Measurements from ENCODE around the gene TSPAN11.
"Not testable (repeated sequence)": the region's sequence is repeated elsewhere in the genome, so short reads cannot be mapped to it uniquely, and the experiment has no call there.

GRCh38 chr12:31012567-31012891 is 86.0 kb downstream of the TSPAN11 start:
- not testable (repeated sequence) for TF ChIP-seq CTCF (IDR thresholded peaks at IDR 0.05; ENCODE audit: insufficient read depth, low read depth, low read length); EZH2 (IDR thresholded peaks at IDR 0.05; ENCODE audit: insufficient read depth, low read length)

All from astrocyte (in vitro differentiated cells and primary cell).